A549 treated with RU486 at 1 μM for 4 hours (cell line): ENCODE data around the gene SHISA4. TPM values are rescaled to one million over a fixed set of nuclear protein-coding genes. Genes with fewer than 3 reads are reported as not detected.

Experiments used
- total RNA-seq: library from RNA; stranded (reverse); fragments of 200-300 nt; extraction: Qiagen RNA extraction; gene quantifications from 5 replicates; pipeline ENCODE4 v1.2.3, GENCODE V29; 2022; ENCODE audit warnings: low read depth

The SHISA4 gene, protein sequence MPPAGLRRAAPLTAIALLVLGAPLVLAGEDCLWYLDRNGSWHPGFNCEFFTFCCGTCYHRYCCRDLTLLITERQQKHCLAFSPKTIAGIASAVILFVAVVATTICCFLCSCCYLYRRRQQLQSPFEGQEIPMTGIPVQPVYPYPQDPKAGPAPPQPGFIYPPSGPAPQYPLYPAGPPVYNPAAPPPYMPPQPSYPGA
- 11.4 to 20.1 TPM (median 17.0 TPM) in 5 replicates for total RNA-seq

DNA sequence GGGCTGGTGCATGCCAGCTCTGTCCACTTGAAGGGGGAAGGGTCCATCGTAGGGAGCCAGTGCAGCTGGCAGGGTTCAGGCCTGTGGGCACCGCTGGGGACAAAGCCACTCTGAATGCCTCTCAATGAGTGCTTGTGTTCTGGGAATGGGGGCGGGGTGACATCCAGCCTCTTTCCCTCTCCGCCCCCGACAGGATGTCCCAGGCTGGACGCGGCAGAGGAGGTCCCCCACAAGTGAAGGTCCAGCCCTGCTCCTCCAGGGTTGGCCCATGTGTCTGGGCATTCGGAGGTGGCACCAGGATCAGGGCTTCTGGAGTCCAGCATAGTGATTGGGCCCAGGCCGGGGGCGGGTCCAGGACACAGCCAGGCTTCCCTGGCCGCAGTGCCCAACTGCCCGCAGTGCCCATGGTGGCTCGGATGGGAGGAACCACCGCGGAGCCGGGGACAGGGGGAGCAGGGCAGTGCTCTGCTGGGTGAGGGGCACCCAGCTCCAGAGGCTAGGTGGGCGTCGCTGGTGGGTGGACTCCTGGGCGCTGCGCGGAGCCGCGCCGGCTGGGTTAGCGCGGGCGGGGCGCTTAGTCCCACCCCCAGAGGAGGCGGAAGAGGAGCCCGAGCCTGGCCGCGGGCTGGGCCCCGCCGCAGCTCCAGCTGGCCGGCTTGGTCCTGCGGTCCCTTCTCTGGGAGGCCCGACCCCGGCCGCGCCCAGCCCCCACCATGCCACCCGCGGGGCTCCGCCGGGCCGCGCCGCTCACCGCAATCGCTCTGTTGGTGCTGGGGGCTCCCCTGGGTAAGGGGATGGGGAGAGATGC is at the start of gene SHISA4:
TSS of gene SHISA4 (plus strand) at position 617 of the 808 bp plus-strand sequence. CDS start at position 714, 97 bp downstream.

Other genes with a start within 250 kb of the SHISA4 start
- 23.7 to 45.8 TPM (median 40.1 TPM) in 5 replicates for gene IPO9, start 59.7 kb upstream of the SHISA4 start, total RNA-seq
- gene LMOD1, start 57.6 kb downstream of the SHISA4 start, total RNA-seq, result 0.05 TPM in 1 of 5 replicates, not detected in the others
- gene TIMM17A, start 66.6 kb downstream of the SHISA4 start, total RNA-seq, result 91.4 to 146 TPM (median 102 TPM) in 5 replicates
- gene RNPEP, start 93.8 kb downstream of the SHISA4 start, total RNA-seq, result 85.2 to 91.6 TPM (median 88.6 TPM) in 5 replicates
- 217 to 287 TPM (median 256 TPM) in 5 replicates for gene ELF3, start 121.7 kb downstream of the SHISA4 start, total RNA-seq
- gene GPR37L1, start 234.0 kb downstream of the SHISA4 start, total RNA-seq, result 0.14 to 0.19 TPM (median 0.16 TPM) in 5 replicates